Frontal cortex (tissue), 4 donors: ENCODE measurements around the gene MYL12A. TPM values are rescaled to one million over a fixed set of nuclear protein-coding genes. Genes with fewer than 3 reads are reported as not detected.
"Not testable (repeated sequence)": the region's sequence is repeated elsewhere in the genome, so short reads cannot be mapped to it uniquely, and the experiment has no call there.

ENCODE experiments used
- DNase-seq, 2 donors: peaks; one replicate each; pipeline ENCODE4 v3.0.0; 2012; ENCODE audit warnings: low spot score in 2 of 2
- FAIRE-seq: peaks from 2 replicates; lab custom pipeline; 2012; peaks lifted over from hg19 to GRCh38; lab: Jason Lieb, UNC
- total RNA-seq: library from RNA; depleted of rRNA; stranded (reverse); fragments of >200 nt; gene quantifications from one replicate; pipeline ENCODE4 v1.2.3, GENCODE V29; 2014
- donor health status: control.
- donor health status: control.
- donor health status: control.

The MYL12A gene
- total RNA-seq, 1 donor from 2014 or later, result 59.1 TPM

DNA sequence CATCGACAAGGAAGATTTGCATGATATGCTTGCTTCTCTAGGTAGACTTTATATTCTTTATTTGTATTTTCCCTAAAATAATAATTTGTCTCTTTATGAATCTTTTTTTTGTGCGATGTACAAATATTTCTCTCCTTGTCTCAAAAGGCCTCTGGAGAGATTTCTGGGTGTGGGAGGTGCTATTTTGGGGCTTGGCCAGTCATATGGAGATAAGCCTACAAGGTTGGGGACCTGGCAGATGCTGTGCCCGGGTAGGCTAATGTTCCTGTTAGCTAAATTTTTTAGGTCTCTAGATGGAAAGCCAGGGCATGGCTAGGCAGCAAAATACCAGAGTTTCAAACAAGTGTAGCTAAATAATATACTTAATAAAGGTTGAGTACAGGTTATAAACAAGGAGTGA, 25.4 kb downstream of the MYL12A start:
- FAIRE-seq (no peak), DNase-seq (no peak)

DNA sequence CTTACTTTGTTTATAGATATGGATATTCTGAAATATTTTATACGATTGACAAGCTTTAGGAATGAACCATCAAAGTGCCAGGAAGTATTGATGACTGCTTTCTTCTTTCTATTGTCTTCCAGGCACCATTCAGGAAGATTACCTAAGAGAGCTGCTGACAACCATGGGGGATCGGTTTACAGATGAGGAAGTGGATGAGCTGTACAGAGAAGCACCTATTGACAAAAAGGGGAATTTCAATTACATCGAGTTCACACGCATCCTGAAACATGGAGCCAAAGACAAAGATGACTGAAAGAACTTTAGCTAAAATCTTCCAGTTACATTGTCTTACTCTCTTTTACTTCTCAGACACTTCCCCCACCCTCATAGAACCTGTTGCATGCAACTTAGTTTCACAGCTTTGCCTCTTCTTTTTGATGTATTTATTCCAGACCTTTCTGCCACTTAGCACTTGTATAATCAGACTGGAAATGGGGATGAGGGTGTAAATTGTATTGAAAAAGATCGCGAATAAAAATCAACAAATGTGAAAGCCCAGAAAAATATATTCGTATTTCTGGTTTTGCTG, 30.1 kb downstream of the MYL12A start:
- not testable (repeated sequence) for FAIRE-seq, DNase-seq

DNA sequence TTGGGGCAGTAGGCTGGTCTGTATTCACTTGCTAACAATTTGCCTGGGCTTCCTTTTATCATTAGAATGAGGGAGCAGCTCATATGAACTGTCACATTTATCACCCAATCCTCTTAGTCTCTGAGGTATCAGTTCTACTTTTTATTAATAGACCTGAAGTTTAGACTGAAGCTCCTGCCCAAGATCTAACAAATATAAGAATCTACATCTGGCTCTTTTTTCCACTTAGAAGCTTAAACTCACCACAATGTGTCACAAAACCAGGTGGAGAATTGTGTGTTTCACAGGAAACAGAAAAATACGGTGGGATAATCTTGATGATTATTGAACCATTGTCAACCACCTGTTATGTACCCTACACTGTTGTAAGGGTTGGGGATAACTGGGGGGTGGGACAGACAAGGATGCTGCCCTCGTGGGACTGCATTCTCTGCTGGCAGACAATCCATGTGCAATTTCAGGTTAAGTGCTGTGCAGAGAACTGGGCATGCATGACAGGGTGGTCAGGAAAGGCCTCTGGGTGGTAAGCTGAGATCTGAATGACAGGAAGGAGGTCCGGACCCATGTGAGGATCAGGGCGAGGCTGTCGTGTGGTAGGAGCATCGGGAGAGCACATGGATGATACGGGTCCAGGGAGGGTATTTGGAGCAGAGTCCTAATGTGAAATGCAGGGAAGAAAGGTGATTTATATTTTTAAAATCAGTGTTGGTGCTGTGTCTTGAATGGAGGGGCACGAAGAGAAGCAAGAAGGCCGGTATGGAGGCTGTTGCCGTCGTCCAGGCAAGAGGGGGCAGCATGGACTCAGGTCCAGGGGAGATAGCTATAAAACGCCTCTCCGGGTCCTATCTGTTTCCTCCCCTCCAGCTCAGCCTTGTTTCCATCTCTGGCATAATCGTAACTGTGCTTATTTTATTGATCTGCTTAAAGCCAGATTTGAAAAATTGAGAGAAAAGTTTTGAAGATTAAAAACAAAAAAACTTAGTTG, 31.9 kb downstream of the MYL12A start:
- FAIRE-seq (no peak), DNase-seq (no peak)

GRCh38 chr18:3281456-3282400, 34.1 kb downstream of the MYL12A start:
- DNase-seq, result peak; percentile 42 to 65

GRCh38 chr18:3283253-3283863, 35.8 kb downstream of the MYL12A start:
- FAIRE-seq, result no peak
- DNase-seq, result no peak

More at GRCh38 chr18:3281456-3282400, 34.1 kb downstream of the MYL12A start:
- FAIRE-seq, result peak; percentile 91

DNA sequence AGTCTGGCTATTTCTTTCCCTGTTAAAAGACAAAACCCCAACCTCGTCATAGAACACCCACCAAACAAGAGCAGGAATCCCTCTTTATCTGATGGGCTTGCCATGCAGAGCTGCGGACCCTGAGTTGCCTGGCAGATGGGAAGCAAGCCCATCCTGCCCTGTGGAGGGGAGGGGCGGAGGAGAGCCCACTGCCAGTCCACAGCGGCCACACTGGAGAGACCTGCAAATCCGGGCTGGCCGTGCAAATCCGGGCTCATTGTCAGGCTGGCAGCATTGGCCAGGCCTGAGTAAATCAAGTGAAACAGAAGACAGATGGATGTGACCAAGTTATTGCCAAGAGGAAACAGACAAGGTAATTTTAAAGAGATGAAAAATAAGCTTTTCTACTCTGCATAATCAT, 36.3 kb downstream of the MYL12A start:
- no peak for FAIRE-seq
- DNase-seq, result no peak

GRCh38 chr18:3284501-3284900, 36.9 kb downstream of the MYL12A start:
- no peak for DNase-seq
- FAIRE-seq, result no peak

- DNase-seq, result no peak
- no peak for FAIRE-seq
Observed at GRCh38 chr18:3286159-3286558, 38.6 kb downstream of the MYL12A start.

- FAIRE-seq (no peak), DNase-seq (no peak)
Observed at GRCh38 chr18:3293196-3293951, 45.8 kb downstream of the MYL12A start.

DNA sequence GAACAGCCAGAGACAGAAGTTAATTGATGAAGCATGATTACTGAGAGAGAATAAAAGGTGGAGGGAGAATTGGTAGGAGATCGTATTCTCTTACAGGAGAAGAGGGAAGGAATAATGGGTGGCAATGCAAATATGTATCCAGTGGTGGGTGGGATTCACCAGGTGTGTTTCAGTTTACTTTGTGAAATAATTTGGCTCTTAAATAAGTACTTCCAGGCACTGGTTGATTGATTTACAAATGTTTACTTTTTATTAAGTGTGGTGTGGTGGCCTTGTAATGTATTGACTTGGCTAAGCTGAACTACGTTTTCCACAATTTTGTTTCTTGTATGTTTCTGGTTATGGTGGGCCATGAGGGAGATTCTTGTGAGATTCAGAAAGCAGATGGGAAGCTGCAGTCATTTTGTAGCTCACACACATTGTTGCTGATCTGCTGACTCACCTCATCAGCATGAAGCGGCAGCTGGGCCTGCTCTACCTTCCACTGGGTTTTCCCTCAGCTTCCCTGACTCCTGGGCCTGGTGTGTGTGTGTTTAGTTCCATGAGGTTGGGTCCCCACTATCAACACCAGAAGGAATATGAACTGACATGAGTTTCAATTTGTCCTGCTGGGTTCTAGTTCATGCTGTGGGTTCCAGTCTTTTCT, 47.0 kb downstream of the MYL12A start:
- DNase-seq (no peak), FAIRE-seq (no peak)

GRCh38 chr18:3297025-3297984, 49.7 kb downstream of the MYL12A start:
- peak in 1 of 2 donors; percentile 40 for DNase-seq
- no peak for FAIRE-seq

- FAIRE-seq (no peak), DNase-seq (no peak)
Observed at GRCh38 chr18:3304832-3305231, 57.2 kb downstream of the MYL12A start.

DNA sequence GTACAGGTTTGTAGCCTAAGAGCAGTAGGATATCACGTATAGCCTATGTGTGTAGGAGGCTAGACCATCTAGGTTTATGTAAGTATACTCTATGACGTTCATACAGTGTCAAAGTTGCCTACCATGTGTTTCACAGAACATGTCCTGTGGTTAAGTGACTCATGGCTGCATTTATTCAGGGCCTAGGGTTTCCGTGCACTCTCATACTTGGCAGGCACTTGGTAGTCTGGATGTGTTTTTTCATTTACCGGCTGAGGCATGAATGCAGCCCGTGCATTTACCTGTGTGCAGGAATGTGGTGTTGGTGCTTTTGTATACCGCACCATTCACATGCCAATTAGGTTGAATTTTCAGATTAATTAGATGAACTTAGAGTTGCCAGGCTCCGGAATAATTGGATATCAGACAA, 57.8 kb downstream of the MYL12A start:
- DNase-seq (no peak), FAIRE-seq (no peak)
